ENCODE results near the gene TMEM37.

GRCh38 chr2:119442850-119443249, 11.2 kb downstream of the TMEM37 start:
- TF ChIP-seq, protein P1, sequence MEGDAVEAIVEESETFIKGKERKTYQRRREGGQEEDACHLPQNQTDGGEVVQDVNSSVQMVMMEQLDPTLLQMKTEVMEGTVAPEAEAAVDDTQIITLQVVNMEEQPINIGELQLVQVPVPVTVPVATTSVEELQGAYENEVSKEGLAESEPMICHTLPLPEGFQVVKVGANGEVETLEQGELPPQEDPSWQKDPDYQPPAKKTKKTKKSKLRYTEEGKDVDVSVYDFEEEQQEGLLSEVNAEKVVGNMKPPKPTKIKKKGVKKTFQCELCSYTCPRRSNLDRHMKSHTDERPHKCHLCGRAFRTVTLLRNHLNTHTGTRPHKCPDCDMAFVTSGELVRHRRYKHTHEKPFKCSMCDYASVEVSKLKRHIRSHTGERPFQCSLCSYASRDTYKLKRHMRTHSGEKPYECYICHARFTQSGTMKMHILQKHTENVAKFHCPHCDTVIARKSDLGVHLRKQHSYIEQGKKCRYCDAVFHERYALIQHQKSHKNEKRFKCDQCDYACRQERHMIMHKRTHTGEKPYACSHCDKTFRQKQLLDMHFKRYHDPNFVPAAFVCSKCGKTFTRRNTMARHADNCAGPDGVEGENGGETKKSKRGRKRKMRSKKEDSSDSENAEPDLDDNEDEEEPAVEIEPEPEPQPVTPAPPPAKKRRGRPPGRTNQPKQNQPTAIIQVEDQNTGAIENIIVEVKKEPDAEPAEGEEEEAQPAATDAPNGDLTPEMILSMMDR (CRISPR knock-in tag; IDR thresholded peaks at IDR 0.05), result no peak
- TF ChIP-seq, protein P2, sequence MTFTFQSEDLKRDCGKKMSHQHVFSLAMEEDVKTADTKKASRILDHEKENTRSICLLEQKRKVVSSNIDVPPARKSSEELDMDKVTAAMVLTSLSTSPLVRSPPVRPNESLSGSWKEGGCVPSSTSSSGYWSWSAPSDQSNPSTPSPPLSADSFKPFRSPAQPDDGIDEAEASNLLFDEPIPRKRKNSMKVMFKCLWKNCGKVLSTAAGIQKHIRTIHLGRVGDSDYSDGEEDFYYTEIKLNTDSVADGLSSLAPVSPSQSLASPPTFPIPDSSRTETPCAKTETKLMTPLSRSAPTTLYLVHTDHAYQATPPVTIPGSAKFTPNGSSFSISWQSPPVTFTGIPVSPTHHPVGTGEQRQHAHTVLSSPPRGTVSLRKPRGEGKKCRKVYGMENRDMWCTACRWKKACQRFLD (CRISPR knock-in tag; IDR thresholded peaks at IDR 0.05; ENCODE audit: borderline replicate concordance), result no peak
- TF ChIP-seq RBM22 (optimal IDR thresholded peaks at IDR 0.05; ENCODE audit: low read length) (no peak), MTF1 (CRISPR knock-in tag; IDR thresholded peaks at IDR 0.05) (no peak), MXI1 (IDR thresholded peaks at IDR 0.05; ENCODE audit: borderline replicate concordance, low read depth, low read length) (no peak), KLF11 (CRISPR knock-in tag; IDR thresholded peaks at IDR 0.05) (no peak)

All from HepG2 (cell line).